SK-N-SH (cell line): ENCODE data around the gene ATXN7. TPM values are rescaled to one million over a fixed set of nuclear protein-coding genes. Genes with fewer than 3 reads are reported as not detected.

Experiments
- CTCF ChIA-PET: fragments of 300-600, 350-600 bp; formaldehyde crosslinking; extraction: SDS; loops from one replicate; lab custom pipeline; 2021; lab: Yijun Ruan, JAX
- POLR2A ChIA-PET: fragments of 350-600 bp; sonication (Branson Sonifier 250); formaldehyde crosslinking; extraction: SDS; loops from one replicate; lab custom pipeline; 2020; ENCODE audit warnings: antibody characterized with exemption, inconsistent platforms; lab: Yijun Ruan, JAX
- DNase-seq: peaks from one replicate; pipeline ENCODE4 v3.0.0; 2012
- H2AFZ ChIP-seq: fragments of 200-600 bp; sonication (generic); 2 replicates; pipeline ENCODE4 v1.8.1; 2016; ENCODE audit warnings: antibody characterized with exemption, mild to moderate bottlenecking, low read depth
- H3F3A ChIP-seq: fragments of 200-600 bp; sonication (generic); replicated peaks from 2 replicates; pipeline ENCODE3; 2016; ENCODE audit warnings: antibody characterized with exemption, mild to moderate bottlenecking; ENCODE audit not compliant: insufficient read depth
- H3K27ac ChIP-seq, 2 experiments: fragments of 200-500 bp in 1 of 2; fragments of 200-600 bp in 1 of 2; sonication (Bioruptor generic) in 1 of 2; sonication (generic), shearing (Covaris generic) in 1 of 2; 2 replicates each; pipeline versions ENCODE4 v1.5.1 to v1.6.1; 2014 to 2016; ENCODE audit warnings: low read depth in 2 of 2, inconsistent platforms in 1 of 2, low read length in 1 of 2, mild to moderate bottlenecking in 1 of 2, mixed read lengths in 1 of 2
- H3K27me3 ChIP-seq: fragments of 200-600 bp; sonication (generic), shearing (Covaris generic); 2 replicates; pipeline ENCODE4 v1.6.1; 2016; ENCODE audit warnings: mixed run types; ENCODE audit not compliant: insufficient read depth
- H3K36me3 ChIP-seq, 2 experiments: fragments of 200-500 bp in 1 of 2; fragments of 200-600 bp in 1 of 2; sonication (Bioruptor generic) in 1 of 2; sonication (generic) in 1 of 2; replicated peaks in 1 of 2; 2 replicates each; pipeline versions ENCODE3 to v1.5.1; 2014 to 2016; ENCODE audit warnings: low read length in 1 of 2, mild to moderate bottlenecking in 1 of 2; ENCODE audit not compliant: insufficient read depth in 2 of 2, control insufficient read depth in 1 of 2
- H3K4me1 ChIP-seq, 2 experiments: fragments of 200-500 bp in 1 of 2; fragments of 200-600 bp in 1 of 2; sonication (Bioruptor generic) in 1 of 2; sonication (generic), shearing (Covaris generic) in 1 of 2; 2 replicates each; pipeline versions ENCODE4 v1.5.1 to v1.6.1; 2014 to 2016; ENCODE audit warnings: low read depth in 1 of 2, low read length in 1 of 2, mixed run types in 1 of 2; ENCODE audit not compliant: insufficient read depth in 2 of 2, control insufficient read depth in 1 of 2
- H3K4me2 ChIP-seq: fragments of 200-600 bp; sonication (generic), shearing (Covaris generic); 2 replicates; pipeline ENCODE4 v1.6.1; 2017; ENCODE audit warnings: mixed run types
- H3K4me3 ChIP-seq, 2 experiments: fragments of 200-500 bp in 1 of 2; fragments of 200-600 bp in 1 of 2; sonication (Bioruptor generic) in 1 of 2; sonication (generic), shearing (Covaris generic) in 1 of 2; 2 replicates each; pipeline versions ENCODE4 v1.5.1 to v1.8.1; 2014 to 2016; ENCODE audit warnings: low read depth in 2 of 2, inconsistent platforms in 1 of 2, low read length in 1 of 2, mild to moderate bottlenecking in 1 of 2, mixed read lengths in 1 of 2, moderate library complexity in 1 of 2
- H3K79me2 ChIP-seq: fragments of 200-600 bp; sonication (generic); 2 replicates; pipeline ENCODE4 v1.8.1; 2017; ENCODE audit warnings: mild to moderate bottlenecking; ENCODE audit not compliant: insufficient read depth
- H3K9ac ChIP-seq: fragments of 200-600 bp; sonication (generic); 2 replicates; pipeline ENCODE4 v1.6.1; 2017; ENCODE audit warnings: mixed run types
- H3K9me2 ChIP-seq: fragments of 200-600 bp; sonication (generic); 2 replicates; pipeline ENCODE4 v1.6.1; 2017; ENCODE audit warnings: mixed run types
- H3K9me3 ChIP-seq: fragments of 200-600 bp; sonication (generic); 2 replicates; pipeline ENCODE4 v1.6.1; 2017; ENCODE audit warnings: mixed run types, mild to moderate bottlenecking, moderate library complexity
- H4K20me1 ChIP-seq: fragments of 200-600 bp; sonication (generic); 2 replicates; pipeline ENCODE4 v1.6.1; 2017; ENCODE audit warnings: mild to moderate bottlenecking, mixed run types; ENCODE audit not compliant: insufficient read depth
- CTCF ChIP-seq: fragments of 200-600 bp; sonication (generic); IDR thresholded peaks from 2 replicates; pipeline ENCODE4 v1.6.1; 2017; ENCODE audit warnings: antibody characterized with exemption, mild to moderate bottlenecking, moderate library complexity
- EP300 ChIP-seq, 2 experiments: IDR thresholded peaks; 2 replicates each; pipeline versions ENCODE4 v1.4.0 to v1.6.1; 2012; ENCODE audit warnings: borderline replicate concordance in 1 of 2, low read depth in 1 of 2, low read length in 1 of 2
- EZH2phosphoT487 ChIP-seq: fragments of 200-600 bp; sonication (generic); IDR thresholded peaks from 2 replicates; pipeline ENCODE4 v1.6.1; 2017; ENCODE audit warnings: low read depth, mixed run types, mild to moderate bottlenecking, antibody characterized with exemption, moderate library complexity, borderline replicate concordance
- FOXJ3 ChIP-seq: sonication (generic); formaldehyde crosslinking; IDR thresholded peaks from 2 replicates; pipeline ENCODE4 v1.5.1; 2020; ENCODE audit warnings: mild to moderate bottlenecking, missing genetic modification reagents
- FOXM1 ChIP-seq: IDR thresholded peaks from 2 replicates; pipeline ENCODE4 v1.4.0; 2012; ENCODE audit warnings: low read depth, mild to moderate bottlenecking
- MAX ChIP-seq: IDR thresholded peaks from 2 replicates; pipeline ENCODE4 v1.4.0; 2012; ENCODE audit warnings: low read depth
- MEF2A ChIP-seq: IDR thresholded peaks from 2 replicates; pipeline ENCODE4 v1.4.0; 2012; ENCODE audit warnings: low read depth, borderline replicate concordance
- NFIC ChIP-seq: IDR thresholded peaks from 2 replicates; pipeline ENCODE4 v1.4.0; 2012; ENCODE audit warnings: borderline replicate concordance
- NRF1 ChIP-seq: IDR thresholded peaks from 2 replicates; pipeline ENCODE4 v1.6.1; 2012; ENCODE audit warnings: low read depth, mild to moderate bottlenecking, low read length
- RFX5 ChIP-seq: IDR thresholded peaks from 2 replicates; pipeline ENCODE4 v1.6.1; 2012; ENCODE audit warnings: mild to moderate bottlenecking, improper control_type of control experiment, low read length
- SIN3A ChIP-seq: IDR thresholded peaks from 2 replicates; pipeline ENCODE4 v1.6.1; 2012; ENCODE audit warnings: low read depth, mild to moderate bottlenecking, low read length, moderate library complexity, borderline replicate concordance
- TAF1 ChIP-seq: IDR thresholded peaks from 2 replicates; pipeline ENCODE4 v1.6.1; 2012; ENCODE audit warnings: low read depth, mild to moderate bottlenecking, low read length, moderate library complexity, borderline replicate concordance
- WGBS: methylation state at CpG from one replicate; pipeline ENCODE4 v1.1.6; 2017; ENCODE audit warnings: low lambda C conversion rate; 5-methylcytosine and 5-hydroxymethylcytosine counted together
- polyA plus RNA-seq, 3 experiments: library from polyadenylated mRNA; depleted of rRNA; stranded (reverse); fragments of >200 nt; gene quantifications; 2 replicates each; pipeline ENCODE4 v1.2.3, GENCODE V29; 2012

Gene ATXN7
- polyA plus RNA-seq, 1 of the 3 experiments (the other 2 are of a cell fraction): 6.2 TPM

GRCh38 chr3:63926309-63926708, 62.6 kb downstream of the ATXN7 start:
- ChIA-PET CTCF (interaction anchor here (1.3 kb wide), 1 partner anchor 12 kb away, joined by 3 read pairs; no protein-coding TSS in a partner anchor), POLR2A (no interaction called here)
- H3K9me3 ChIP-seq: no peaks in the 10 kb centered on the region
- peaks cover 22% of the 10 kb centered on the region for H4K20me1 ChIP-seq
- peaks cover 15 to 17% of the 10 kb centered on the region in 2 experiments for H3K36me3 ChIP-seq
- no peaks in the 10 kb centered on the region for H3F3A ChIP-seq
- H3K27me3 ChIP-seq: no peaks in the 10 kb centered on the region
- no peak overlapping the region for H3K9ac ChIP-seq
- no peak overlapping the region for H3K27ac ChIP-seq
- no peak for TF ChIP-seq RFX5
- no peak for TF ChIP-seq NFIC
- no peak for TF ChIP-seq EP300 (IDR thresholded peaks at IDR 0.05; ENCODE audit: borderline replicate concordance in 1 of 2, low read depth in 1 of 2, low read length in 1 of 2)
- TF ChIP-seq MEF2A: no peak
- no peak for TF ChIP-seq FOXM1
- no peak for TF ChIP-seq SIN3A
- TF ChIP-seq TAF1: no peak
- peaks cover 73% of the 10 kb centered on the region for H3K79me2 ChIP-seq
- H3K4me3 ChIP-seq: no peak overlapping the region
- no peak overlapping the region for H2AFZ ChIP-seq
- H3K4me2 ChIP-seq: no peak overlapping the region
- WGBS: 93% methylated on average over 4 of the region's 4 CpGs
- no peak for DNase-seq
- H3K4me1 ChIP-seq: no peaks in the 10 kb centered on the region
- no peaks in the 10 kb centered on the region for H3K9me2 ChIP-seq

GRCh38 chr3:63927422-63928280, 64.0 kb downstream of the ATXN7 start:
- Histone ChIP-seq H2AFZ (no peak overlapping the region), H3K4me1 (no peaks in the 10 kb centered on the region), H3K9ac (no peak overlapping the region), H3K9me2 (no peaks in the 10 kb centered on the region), H3K36me3 (peaks cover 11 to 13% of the 10 kb centered on the region in 2 experiments), H4K20me1 (peaks cover 32% of the 10 kb centered on the region), H3K27ac (no peak overlapping the region), H3K4me3 (no peak overlapping the region), H3K27me3 (no peaks in the 10 kb centered on the region), H3K79me2 (peaks cover 72% of the 10 kb centered on the region), H3K4me2 (no peak overlapping the region), H3K9me3 (no peaks in the 10 kb centered on the region), H3F3A (no peaks in the 10 kb centered on the region)
- ChIA-PET POLR2A (no interaction called here), CTCF (interaction anchor here (0.6 to 0.8 kb wide), 2 partner anchors 16 to 495 kb away, joined by 3 to 4 read pairs; no protein-coding TSS in a partner anchor)
- no peak for TF ChIP-seq NRF1
- no peak for TF ChIP-seq RFX5
- TF ChIP-seq EZH2phosphoT487: no peak
- no peak for TF ChIP-seq CTCF
- TF ChIP-seq TAF1: no peak
- no peak for TF ChIP-seq FOXJ3 (CRISPR knock-in tag)
- no peak for TF ChIP-seq MAX
- WGBS: 94% methylated on average over 10 of the region's 10 CpGs
- no peak for DNase-seq
